GM12878 (cell line): ENCODE measurements around the gene ZNF234. TPM values are rescaled to one million over a fixed set of nuclear protein-coding genes. Genes with fewer than 3 reads are reported as not detected.

Source experiments
- ATAC-seq: fragments of 200-7000 bp; cut with Tn5 transposase; 3 replicates; pipeline ENCODE4 v1.9.1; 2020; ENCODE audit warnings: mild to moderate bottlenecking, moderate library complexity
- BruUV-seq: library from RNA; stranded (reverse); fragments of 400-500 nt; replicated peaks from 2 replicates; lab custom pipeline; 2021; lab: Mats Ljungman, UMichigan
- CTCF ChIA-PET: fragments of 300-600 bp; sonication (Branson Sonifier 250); formaldehyde crosslinking; extraction: SDS; loops from one replicate; lab custom pipeline; 2021; ENCODE audit warnings: inconsistent platforms; lab: Yijun Ruan, JAX
- POLR2A ChIA-PET: fragments of 350-600 bp; formaldehyde crosslinking; extraction: SDS; loops from one replicate; lab custom pipeline; 2021; ENCODE audit warnings: inconsistent platforms; lab: Charles Lee
- RAD21 ChIA-PET: fragments of 300-600 bp; sonication (Branson Sonifier 250); formaldehyde crosslinking; loops from one replicate; lab custom pipeline; 2023; ENCODE audit warnings: antibody characterized with exemption; ENCODE audit not compliant: unreplicated experiment; lab: Charles Lee
- SMC1A ChIA-PET: fragments of 300-600 bp; sonication (Branson Sonifier 250); formaldehyde crosslinking; loops from one replicate; lab custom pipeline; 2023; ENCODE audit not compliant: unreplicated experiment, uncharacterized antibody; lab: Charles Lee
- DNase-seq: peaks from one replicate; pipeline ENCODE4 v3.0.0-alpha.2; 2011; ENCODE audit warnings: low read depth, low spot score
- FAIRE-seq: peaks from 3 replicates; lab custom pipeline; 2011; peaks lifted over from hg19 to GRCh38; lab: Jason Lieb, UNC
- H2AFZ ChIP-seq: 2 replicates; pipeline ENCODE4 v1.6.0; 2011; ENCODE audit warnings: low read depth, low read length, control low read depth; ENCODE audit not compliant: control insufficient read depth
- H3K27ac ChIP-seq: 2 replicates; pipeline ENCODE4 v1.5.1; 2011; ENCODE audit warnings: control low read depth; ENCODE audit not compliant: control insufficient read depth, insufficient read depth
- H3K27me3 ChIP-seq, 2 experiments: replicated peaks in 1 of 2; 2 replicates each; pipeline versions ENCODE4 v1.6.0 to v1.6.1; 2011; ENCODE audit warnings: low read length in 1 of 2; ENCODE audit not compliant: control insufficient read depth in 2 of 2, insufficient read depth in 2 of 2
- H3K36me3 ChIP-seq, 2 experiments: 2 replicates each; pipeline ENCODE4 v1.5.1; 2011; ENCODE audit warnings: low read length in 1 of 2; ENCODE audit not compliant: control insufficient read depth in 2 of 2, insufficient read depth in 2 of 2
- H3K4me1 ChIP-seq: 2 replicates; pipeline ENCODE4 v1.6.1; 2011; ENCODE audit warnings: mild to moderate bottlenecking, low read length, moderate library complexity, mixed read lengths; ENCODE audit not compliant: control insufficient read depth, insufficient read depth
- H3K4me2 ChIP-seq: 2 replicates; pipeline ENCODE4 v1.6.0; 2011; ENCODE audit warnings: control low read depth; ENCODE audit not compliant: control insufficient read depth, insufficient read depth
- H3K4me3 ChIP-seq: fragments of 200-600 bp; sonication (generic); 2 replicates; pipeline ENCODE4 v1.5.1; 2016
- H3K79me2 ChIP-seq: 2 replicates; pipeline ENCODE4 v1.6.0; 2011; ENCODE audit warnings: low read length; ENCODE audit not compliant: control insufficient read depth, insufficient read depth
- H3K9ac ChIP-seq: 2 replicates; pipeline ENCODE4 v1.8.0; 2011; ENCODE audit warnings: low read length, control low read depth, mixed read lengths; ENCODE audit not compliant: control insufficient read depth, insufficient read depth
- H3K9me3 ChIP-seq: replicated peaks from 3 replicates; pipeline ENCODE4 v1.5.1; 2011; ENCODE audit warnings: mild to moderate bottlenecking, low read length; ENCODE audit not compliant: control insufficient read depth, insufficient read depth
- H4K20me1 ChIP-seq: 2 replicates; pipeline ENCODE4 v1.6.0; 2011; ENCODE audit not compliant: control insufficient read depth, insufficient read depth
- BRCA1 ChIP-seq: IDR thresholded peaks from 2 replicates; pipeline ENCODE4 v1.6.1; 2011; ENCODE audit warnings: low read depth, low read length, improper control_type of control experiment
- CBFB ChIP-seq: IDR thresholded peaks from 2 replicates; pipeline ENCODE4 v1.6.1; 2016; ENCODE audit warnings: antibody characterized with exemption, low read depth
- GABPA ChIP-seq: IDR thresholded peaks from 2 replicates; pipeline ENCODE4 v1.6.1; 2014; ENCODE audit warnings: antibody characterized with exemption, low read depth, mild to moderate bottlenecking, inconsistent platforms
- NR2C1 ChIP-seq: fragments of 450-650 bp; IDR thresholded peaks from 2 replicates; pipeline ENCODE4 v1.6.1; 2017; ENCODE audit warnings: antibody characterized with exemption, mild to moderate bottlenecking, moderate library complexity
- PBX3 ChIP-seq: IDR thresholded peaks from 2 replicates; pipeline ENCODE4 v1.6.1; 2011; ENCODE audit warnings: mild to moderate bottlenecking, low read depth, low read length, moderate library complexity; ENCODE audit not compliant: insufficient replicate concordance
- POLR2AphosphoS2 ChIP-seq: IDR thresholded peaks from 2 replicates; pipeline ENCODE4 v1.6.1; 2011; ENCODE audit warnings: low read depth, mild to moderate bottlenecking, low read length, improper control_type of control experiment, moderate library complexity
- SKIL ChIP-seq: fragments of 450-650 bp; IDR thresholded peaks from 2 replicates; pipeline ENCODE4 v1.6.1; 2017; ENCODE audit warnings: mild to moderate bottlenecking, low read depth, inconsistent platforms; ENCODE audit not compliant: poor library complexity, severe bottlenecking
- YBX1 ChIP-seq: fragments of 450-650 bp; IDR thresholded peaks from 2 replicates; pipeline ENCODE4 v1.6.1; 2016; ENCODE audit warnings: antibody characterized with exemption
- ZNF274 ChIP-seq: IDR thresholded peaks from one replicate; pipeline ENCODE4 v1.8.0; 2011; ENCODE audit not compliant: insufficient read length, insufficient read depth
- ZNF622 ChIP-seq: fragments of 450-650 bp; IDR thresholded peaks from 2 replicates; pipeline ENCODE4 v1.6.1; 2017; ENCODE audit warnings: mild to moderate bottlenecking, inconsistent platforms
- WGBS: methylation state at CpG from one replicate; pipeline ENCODE4 v1.1.6; 2016; ENCODE audit warnings: low lambda C conversion rate; ENCODE audit not compliant: insufficient replicate concordance, insufficient coverage; ENCODE audit errors: missing lambda C conversion rate; 5-methylcytosine and 5-hydroxymethylcytosine counted together
- in situ Hi-C: fragments of 300-500 bp; cut with MboI; formaldehyde crosslinking; loops from 9 replicates; pipeline ENCODE4 v1.14.3; 2018; ENCODE audit warnings: mixed read lengths
- intact Hi-C: fragments of 100-400 bp; cut with micrococcal nuclease; formaldehyde crosslinking; loops from one replicate; pipeline ENCODE4 v1.14.2; 2022; ENCODE audit not compliant: unreplicated experiment
- polyA plus RNA-seq, 11 experiments: library from polyadenylated mRNA; depleted of rRNA in 4 of 11; unstranded in 6 of 11; stranded (reverse) in 5 of 11; fragments of >200 nt; fragmentation: Nextera tagmentation in 4 of 11; fragmentation: Illumina TruSeq in 1 of 11; extraction: Ambion mirVana in 4 of 11; extraction: Trizol in 1 of 11; gene quantifications; 1 replicate in 1 of 11; 2 replicates in 10 of 11; pipeline versions ENCODE4 v1.2.1 to v1.2.3, GENCODE V29; 2011 to 2016; ENCODE audit warnings: inconsistent platforms in 2 of 11, missing spikeins in 2 of 11, low read depth in 1 of 11
- total RNA-seq, 4 experiments: library from RNA; depleted of rRNA in 3 of 4; stranded (reverse); fragments of >200 nt in 3 of 4; fragmentation: Illumina TruSeq in 1 of 4; extraction: Trizol in 1 of 4; gene quantifications; 2 replicates each; pipeline versions ENCODE4 v1.2.1 to v1.2.3, GENCODE V29; 2013 to 2021

The ZNF234 gene
- total and polyA plus RNA-seq, 10 of the 15 experiments (the other 5 are each of a cell fraction or from before 2014, with no cell fraction given): 2.7 to 10.5 (median 5.2) TPM

GRCh38 chr19:44164327-44164672 is 22.9 kb downstream of the ZNF234 start:
- no peaks in the 10 kb centered on the region for H3K27me3 ChIP-seq
- no peak for DNase-seq
- TF ChIP-seq POLR2AphosphoS2: no peak
- CTCF ChIA-PET: interaction anchor here (1.0 to 1.4 kb wide), 3 partner anchors 43 to 354 kb away, joined by 3 to 5 read pairs (median 3); no protein-coding TSS in a partner anchor
- peak overlapping the region; percentile 97; the same call in 1 of the 2 replicates for H3K9ac ChIP-seq
- intact Hi-C loops: loop anchor here (2.0 to 10.0 kb wide), 3 partner anchors 49 to 101 kb away; partner anchors contain the start of genes ZNF225 and ZNF227
- peak overlapping the region; percentile 100 for H2AFZ ChIP-seq
- RAD21 ChIA-PET: interaction anchor here (0.9 to 1.6 kb wide), 4 partner anchors 22 to 419 kb away, joined by 3 to 11 read pairs (median 5); partner anchors contain the start of genes ZNF224 and ZNF227
- H3K79me2 ChIP-seq: peaks cover 11% of the 10 kb centered on the region
- peak overlapping the region; percentile 89 for H3K27ac ChIP-seq
- H3K4me3 ChIP-seq: peak overlapping the region; percentile 90
- SMC1A ChIA-PET: interaction anchor here (0.6 to 2.8 kb wide), 9 partner anchors 10 to 69 kb away, joined by 3 to 12 read pairs (median 3); partner anchors contain the start of gene ZNF227
- H4K20me1 ChIP-seq: no peaks in the 10 kb centered on the region
- POLR2A ChIA-PET: interaction anchor here (1.1 to 2.5 kb wide), 6 partner anchors 11 to 140 kb away, joined by 3 to 16 read pairs (median 6); partner anchors contain the start of genes ZNF227, ZNF234 and ZNF235
- in situ Hi-C loops: no loop called here
- H3K36me3 ChIP-seq: peaks cover 0 to 9% of the 10 kb centered on the region in 2 experiments; a peak in 1 of 4 replicates
- TSS peak; percentile 98 for BruUV-seq
- H3K4me1 ChIP-seq: peaks cover 4% of the 10 kb centered on the region
- no peak for FAIRE-seq
- peak overlapping the region; percentile 96 for H3K4me2 ChIP-seq
- peaks cover 9% of the 10 kb centered on the region for H3K9me3 ChIP-seq
- ATAC-seq: peak; percentile 17; the same call in 2 of the 3 replicates
- 62% methylated on average over 3 of the region's 3 CpGs for WGBS

- Histone ChIP-seq H3K9ac (peak within 1 kb of the TSS; percentile 97), H4K20me1 (no peaks in the 10 kb centered on the region), H3K79me2 (peaks cover 11% of the 10 kb centered on the region), H3K36me3 (peaks cover 3 to 9% of the 10 kb centered on the region in 2 experiments; a peak in 2 of 4 replicates), H2AFZ (peak within 1 kb of the TSS; percentile 100), H3K4me2 (peak within 1 kb of the TSS; percentile 96), H3K4me1 (peaks cover 4% of the 10 kb centered on the region), H3K9me3 (peaks cover 12% of the 10 kb centered on the region), H3K4me3 (peak within 1 kb of the TSS; percentile 90), H3K27me3 (no peaks in the 10 kb centered on the region), H3K27ac (peak within 1 kb of the TSS; percentile 89)
- intact Hi-C loops (loop anchor here (2.0 to 10.0 kb wide), 3 partner anchors 48 to 100 kb away; partner anchors contain the start of genes ZNF225 and ZNF227), in situ Hi-C loops (no loop called here)
- peak; percentile 96 for DNase-seq
- peak; percentile 96 for ATAC-seq
- ChIA-PET POLR2A (interaction anchor here (0.9 to 2.5 kb wide), 9 partner anchors 12 to 161 kb away, joined by 3 to 16 read pairs (median 4); partner anchors contain the start of genes ZNF225, ZNF227, ZNF234 and ZNF235), RAD21 (interaction anchor here (0.9 to 1.6 kb wide), 7 partner anchors 23 to 559 kb away, joined by 3 to 11 read pairs (median 3); partner anchors contain the start of genes ZNF224 and ZNF227), CTCF (interaction anchor here (1.0 to 1.4 kb wide), 3 partner anchors 11 to 88 kb away, joined by 3 to 5 read pairs (median 3); no protein-coding TSS in a partner anchor), SMC1A (interaction anchor here (0.6 to 2.8 kb wide), 12 partner anchors 15 to 140 kb away, joined by 3 to 12 read pairs (median 3); partner anchors contain the start of genes ZNF227 and ZNF235)
- under 1% methylated on average over 32 of the region's 32 CpGs for WGBS
- FAIRE-seq: peak; percentile 96
- BruUV-seq: TSS peak; percentile 76
- TF ChIP-seq CBFB (peak; percentile 32; the same call in 1 of the 2 replicates), SKIL (no peak), NR2C1 (peak; percentile 80), ZNF622 (no peak), PBX3 (no peak), ZNF274 (no peak), GABPA (peak; percentile 97), YBX1 (no peak), BRCA1 (no peak)
Measured at GRCh38 chr19:44164673-44165512, 23.5 kb downstream of the ZNF234 start, which contains the start of gene ZNF226. ZNF226 (plus strand) TSS chr19:44165100; CDS start chr19:44170081, 4,981 bp downstream.
